Measurements from ENCODE around the gene PLEKHM3.

Gene PLEKHM3

GRCh38 chr2:207936380-207936779 lies 88.9 kb downstream of the PLEKHM3 start:
- Histone ChIP-seq H3K9me3 (ENCODE audit: insufficient read depth, low read length) (no peaks in the 10 kb centered on the region), H3K36me3 (ENCODE audit: low read length) (no peaks in the 10 kb centered on the region), H3F3A (ENCODE audit: insufficient read depth) (no peaks in the 10 kb centered on the region), H3K4me3 (ENCODE audit: insufficient read depth, low read length, poor library complexity, severe bottlenecking) (no peak overlapping the region), H3K27ac (ENCODE audit: low read depth, low read length) (no peak overlapping the region), H3K9ac (ENCODE audit: low read length) (no peak overlapping the region), H2AFZ (ENCODE audit: low read depth, low read length, severe bottlenecking) (no peak overlapping the region), H3K27me3 (ENCODE audit: low read length) (no peaks in the 10 kb centered on the region), H3K9me2 (replicated peaks; ENCODE audit: insufficient read depth, low read length) (no peaks in the 10 kb centered on the region), H4K20me1 (ENCODE audit: low read depth, low read length) (no peaks in the 10 kb centered on the region), H3K4me2 (ENCODE audit: low read depth, low read length, poor library complexity, severe bottlenecking) (no peak overlapping the region), H3K79me2 (ENCODE audit: insufficient read depth, low read length) (no peaks in the 10 kb centered on the region)
- TF ChIP-seq CTCF (IDR thresholded peaks at IDR 0.05; ENCODE audit: insufficient read depth, low read length, poor library complexity, severe bottlenecking) (no peak), EZH2phosphoT487 (conservative IDR thresholded peaks at IDR 0.05; ENCODE audit: low read length) (no peak)

- no peak overlapping the region for H3K27ac ChIP-seq (ENCODE audit: low read depth, low read length)
- no peak overlapping the region for H3K4me2 ChIP-seq (ENCODE audit: low read depth, low read length, poor library complexity, severe bottlenecking)
- no peaks in the 10 kb centered on the region for H3K9me2 ChIP-seq (replicated peaks; ENCODE audit: insufficient read depth, low read length)
- TF ChIP-seq CTCF (IDR thresholded peaks at IDR 0.05; ENCODE audit: insufficient read depth, low read length, poor library complexity, severe bottlenecking) (no peak), EZH2phosphoT487 (conservative IDR thresholded peaks at IDR 0.05; ENCODE audit: low read length) (no peak)
- H3F3A ChIP-seq (ENCODE audit: insufficient read depth), result no peaks in the 10 kb centered on the region
- H3K9ac ChIP-seq (ENCODE audit: low read length), result no peak overlapping the region
- no peaks in the 10 kb centered on the region for H3K36me3 ChIP-seq (ENCODE audit: low read length)
- no peaks in the 10 kb centered on the region for H3K9me3 ChIP-seq (ENCODE audit: insufficient read depth, low read length)
- H3K27me3 ChIP-seq (ENCODE audit: low read length), result no peaks in the 10 kb centered on the region
- no peak overlapping the region for H3K4me3 ChIP-seq (ENCODE audit: insufficient read depth, low read length, poor library complexity, severe bottlenecking)
- no peak overlapping the region for H2AFZ ChIP-seq (ENCODE audit: low read depth, low read length, severe bottlenecking)
- H4K20me1 ChIP-seq (ENCODE audit: low read depth, low read length), result no peaks in the 10 kb centered on the region
- no peaks in the 10 kb centered on the region for H3K79me2 ChIP-seq (ENCODE audit: insufficient read depth, low read length)
Observed at GRCh38 chr2:207935991-207936370, 89.3 kb downstream of the PLEKHM3 start.

GRCh38 chr2:207935121-207935990 lies 90.0 kb downstream of the PLEKHM3 start:
- Histone ChIP-seq H4K20me1 (ENCODE audit: low read depth, low read length) (no peaks in the 10 kb centered on the region), H3K9me3 (ENCODE audit: insufficient read depth, low read length) (no peaks in the 10 kb centered on the region), H3K36me3 (ENCODE audit: low read length) (no peaks in the 10 kb centered on the region), H3K27me3 (ENCODE audit: low read length) (no peaks in the 10 kb centered on the region), H3K4me3 (ENCODE audit: insufficient read depth, low read length, poor library complexity, severe bottlenecking) (no peak overlapping the region), H3K79me2 (ENCODE audit: insufficient read depth, low read length) (no peaks in the 10 kb centered on the region), H3K27ac (ENCODE audit: low read depth, low read length) (no peak overlapping the region), H3K9me2 (replicated peaks; ENCODE audit: insufficient read depth, low read length) (no peaks in the 10 kb centered on the region), H3K4me2 (ENCODE audit: low read depth, low read length, poor library complexity, severe bottlenecking) (no peak overlapping the region), H3F3A (ENCODE audit: insufficient read depth) (no peaks in the 10 kb centered on the region), H2AFZ (ENCODE audit: low read depth, low read length, severe bottlenecking) (no peak overlapping the region), H3K9ac (ENCODE audit: low read length) (no peak overlapping the region)
- no peak for TF ChIP-seq CTCF (IDR thresholded peaks at IDR 0.05; ENCODE audit: insufficient read depth, low read length, poor library complexity, severe bottlenecking)
- no peak for TF ChIP-seq EZH2phosphoT487 (conservative IDR thresholded peaks at IDR 0.05; ENCODE audit: low read length)
